Small intestine (tissue), 7 donors: ENCODE measurements around the gene TLCD3B. TPM values are rescaled to one million over a fixed set of nuclear protein-coding genes. Genes with fewer than 3 reads are reported as not detected.
A peak's percentile ranks its signal among the peaks of the same experiment; 100 is the strongest.
"Not testable (repeated sequence)": the region's sequence is repeated elsewhere in the genome, so short reads cannot be mapped to it uniquely, and the experiment has no call there.

Experiments used
- DNase-seq, 2 donors: peaks; one replicate each; pipeline versions ENCODE4 v3.0.0 to v3.0.0-alpha.2; 2013
- FAIRE-seq: peaks from 2 replicates; lab custom pipeline; 2012; peaks lifted over from hg19 to GRCh38; lab: Jason Lieb, UNC
- H3K27ac ChIP-seq, 3 donors: one replicate each; pipeline ENCODE4 v1.5.1; 2013; ENCODE audit warnings: low read length in 2 of 3, mild to moderate bottlenecking in 2 of 3, control low read depth in 1 of 3, inconsistent platforms in 1 of 3, low read depth in 1 of 3, moderate library complexity in 1 of 3
- H3K27me3 ChIP-seq, 3 donors: one replicate each; pipeline ENCODE4 v1.6.1; 2013; ENCODE audit warnings: low read length in 3 of 3, inconsistent platforms in 1 of 3; ENCODE audit not compliant: control insufficient read depth in 3 of 3, insufficient read depth in 3 of 3
- H3K36me3 ChIP-seq, 3 donors: one replicate each; pipeline ENCODE4 v1.6.1; 2013; ENCODE audit warnings: low read length in 3 of 3, inconsistent platforms in 1 of 3, low read depth in 1 of 3, mild to moderate bottlenecking in 1 of 3, moderate library complexity in 1 of 3; ENCODE audit not compliant: control insufficient read depth in 3 of 3, insufficient read depth in 2 of 3
- H3K4me1 ChIP-seq, 3 donors: one replicate each; pipeline ENCODE4 v1.6.1; 2013; ENCODE audit warnings: low read length in 2 of 3, inconsistent platforms in 1 of 3, low read depth in 1 of 3, mild to moderate bottlenecking in 1 of 3, moderate library complexity in 1 of 3; ENCODE audit not compliant: control insufficient read depth in 3 of 3, insufficient read depth in 2 of 3
- H3K4me3 ChIP-seq, 3 donors: one replicate each; pipeline ENCODE4 v1.5.1; 2013; ENCODE audit warnings: low read length in 3 of 3, control low read depth in 1 of 3, inconsistent platforms in 1 of 3, low read depth in 1 of 3, mild to moderate bottlenecking in 1 of 3, moderate library complexity in 1 of 3
- H3K9me3 ChIP-seq, 2 donors: one replicate each; pipeline ENCODE4 v1.6.1; 2013; ENCODE audit warnings: low read depth in 1 of 2, low read length in 1 of 2; ENCODE audit not compliant: control insufficient read depth in 2 of 2, insufficient read depth in 1 of 2
- WGBS, 3 donors: extraction: QIAGEN DNeasy Blood & Tissue Kit; methylation state at CpG; one replicate each; pipeline ENCODE4 v1.1.7; 2013; 5-methylcytosine and 5-hydroxymethylcytosine counted together
- polyA plus RNA-seq, 4 donors: library from polyadenylated mRNA; stranded (reverse) in 3 of 4; unstranded in 1 of 4; fragments of 200-250 nt in 3 of 4; fragments of 120-200 nt in 1 of 4; gene quantifications; one replicate each; pipeline versions ENCODE4 v1.2.1 to v1.2.3, GENCODE V29; 2013
- donor health status: healthy with polysubstance abuse.
- donor health status: control.
- donor health status: control.
- donor health status: Bipolar disorder and iron deficiency.
- donor health status: healthy.

Gene TLCD3B
- polyA plus RNA-seq, 4 donors, result 0.47 to 1.4 TPM; not detected in 2

DNA sequence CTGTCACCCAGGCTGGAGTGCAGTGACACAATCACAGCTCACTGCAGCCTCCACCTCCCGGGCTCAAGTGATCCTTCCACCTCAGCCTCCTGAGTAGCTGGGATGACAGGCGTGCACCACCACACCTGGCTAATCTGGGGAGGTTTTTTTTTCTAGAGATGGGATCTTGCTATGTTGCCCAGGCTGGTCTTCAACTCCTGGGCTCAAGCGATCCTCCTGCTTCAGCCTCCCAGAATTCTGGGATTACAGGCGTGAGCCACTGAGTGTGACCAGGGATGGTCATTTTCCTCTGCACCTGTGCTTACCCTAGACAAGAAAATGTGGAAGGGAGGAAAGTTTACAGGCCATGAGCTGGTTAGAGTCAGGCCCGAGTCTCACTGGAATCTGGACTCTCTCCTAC lies 9.6 kb upstream of the TLCD3B start:
- not testable (repeated sequence) for DNase-seq, H3K4me1 ChIP-seq, H3K36me3 ChIP-seq, H3K27ac ChIP-seq, H3K4me3 ChIP-seq, FAIRE-seq, H3K27me3 ChIP-seq, H3K9me3 ChIP-seq
- WGBS, 3 donors, result 79 to 91% (median 86%) methylated on average over 5 of the region's 5 CpGs

DNA sequence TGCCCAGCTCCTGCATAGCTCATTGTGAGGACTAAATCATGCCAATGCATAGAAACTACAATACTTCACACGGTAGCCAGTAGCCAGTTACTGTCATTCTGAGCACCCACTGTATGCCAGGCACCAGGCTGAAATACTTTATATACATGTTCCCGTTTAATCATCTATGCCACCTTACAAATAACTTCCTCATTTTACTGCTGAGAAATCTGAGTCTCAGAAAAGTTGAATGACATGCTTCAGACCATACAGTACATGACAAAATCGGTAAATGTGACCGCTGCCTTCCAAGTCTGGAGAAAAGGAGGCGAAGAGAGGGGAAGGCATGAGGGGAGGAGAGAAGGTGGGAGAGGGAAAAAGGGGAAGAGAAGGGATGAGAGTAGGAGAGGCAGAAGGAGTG lies 9.2 kb upstream of the TLCD3B start:
- FAIRE-seq (no peak), DNase-seq (no peak)
- no peaks in the 10 kb centered on the region for H3K36me3 ChIP-seq
- WGBS, 3 donors, result 61 to 67% (median 63%) methylated on average over 5 of the region's 5 CpGs
- H3K4me1 ChIP-seq, result no peaks in the 10 kb centered on the region
- no peaks in the 10 kb centered on the region for H3K9me3 ChIP-seq
- H3K27me3 ChIP-seq, result peaks cover 0 to 4% (median 2%) of the 10 kb centered on the region in 3 donors
- no peak overlapping the region for H3K27ac ChIP-seq
- H3K4me3 ChIP-seq, result no peak overlapping the region

DNA sequence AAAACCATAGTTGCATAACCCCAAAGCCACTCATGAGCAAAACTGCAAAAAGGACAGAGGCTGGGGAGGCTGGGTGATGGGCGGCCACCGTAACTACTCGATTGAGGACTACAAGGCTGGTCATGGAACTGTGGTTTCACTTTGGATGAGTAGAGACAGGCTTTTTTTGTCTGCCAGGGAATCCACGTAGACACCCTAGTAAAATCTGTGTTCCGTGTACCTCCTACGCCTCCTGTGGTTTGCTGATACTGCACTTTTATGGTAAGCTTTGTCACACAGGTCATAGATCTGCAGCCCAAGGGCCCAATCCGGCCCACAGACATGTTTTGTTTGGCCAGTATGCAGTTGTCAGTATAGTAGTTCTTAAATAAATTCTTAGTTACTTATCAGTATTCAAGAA lies 2.2 kb upstream of the TLCD3B start:
- Histone ChIP-seq H3K9me3 (no peaks in the 10 kb centered on the region), H3K27ac (no peak overlapping the region), H3K4me3 (no peak overlapping the region), H3K36me3 (no peaks in the 10 kb centered on the region), H3K4me1 (no peaks in the 10 kb centered on the region), H3K27me3 (peaks cover 7 to 55% (median 15%) of the 10 kb centered on the region in 3 donors)
- FAIRE-seq (no peak), DNase-seq (no peak)
- WGBS, 3 donors, result 57 to 68% (median 61%) methylated on average over 7 of the region's 7 CpGs

DNA sequence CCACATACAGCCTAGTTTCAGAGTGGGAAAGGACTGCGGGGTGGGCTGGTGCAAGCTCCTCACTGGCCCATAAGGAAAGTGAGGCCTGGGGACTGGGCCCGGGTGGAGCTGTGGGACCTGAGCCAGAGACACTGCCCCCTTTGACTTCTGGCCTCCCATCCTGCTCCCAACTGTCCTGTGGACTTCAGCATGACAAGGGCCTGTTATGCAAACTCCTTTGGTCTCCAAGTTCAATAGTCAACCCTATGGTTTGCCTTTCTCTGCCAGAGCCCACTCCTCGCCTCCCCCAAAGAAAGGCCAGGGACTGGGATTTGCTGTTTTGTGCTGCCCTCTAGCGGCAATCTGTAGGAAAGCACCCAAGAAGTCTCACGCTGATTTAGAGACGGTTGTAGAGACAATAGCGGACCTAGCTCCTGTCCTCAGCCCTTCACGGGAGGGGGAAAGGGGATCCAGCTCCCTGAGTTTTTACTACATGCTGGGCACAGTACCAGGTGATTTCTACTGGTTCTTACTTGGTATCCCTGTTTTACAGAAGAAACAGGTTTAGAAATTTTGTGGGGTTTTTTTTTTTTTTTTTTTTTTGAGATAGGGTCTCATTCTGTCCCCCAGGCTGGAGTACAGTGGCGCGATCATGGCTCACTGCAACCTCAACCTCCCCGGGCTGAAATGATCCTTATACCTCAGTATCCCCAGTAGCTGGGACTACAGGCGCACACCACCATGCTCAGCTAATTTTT lies 1.2 kb upstream of the TLCD3B start:
- DNase-seq (peak; percentile 59 to 66), FAIRE-seq (no peak)
- Histone ChIP-seq H3K27ac (no peak overlapping the region), H3K4me3 (no peak overlapping the region), H3K9me3 (no peaks in the 10 kb centered on the region), H3K4me1 (no peaks in the 10 kb centered on the region), H3K36me3 (no peaks in the 10 kb centered on the region), H3K27me3 (peaks cover 7 to 65% (median 15%) of the 10 kb centered on the region in 3 donors)
- 24 to 29% (median 24%) methylated on average over 12 of the region's 12 CpGs for WGBS, 3 donors

DNA sequence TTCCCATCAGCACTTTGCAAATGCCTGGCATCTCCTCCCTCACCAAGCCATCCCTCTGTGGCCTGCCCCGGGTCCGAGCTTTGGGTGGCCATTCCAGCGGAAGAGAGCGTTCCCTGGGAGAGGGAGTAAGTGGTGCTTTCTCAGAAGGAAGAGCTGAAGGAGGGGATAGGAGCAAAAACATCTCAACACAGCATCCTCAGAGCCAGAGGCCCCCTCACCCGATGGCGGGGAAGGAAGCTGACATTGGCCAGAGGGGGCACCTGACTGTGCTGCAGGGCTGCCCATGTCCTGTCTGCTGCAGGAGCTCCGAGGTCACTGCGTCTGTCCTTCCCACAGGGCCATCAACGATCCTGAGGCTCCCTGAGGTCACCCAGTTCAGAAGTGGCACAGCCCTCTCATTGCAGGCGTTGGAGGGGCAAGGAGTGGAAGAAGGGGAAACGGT lies 427 bp upstream of the TLCD3B start:
- H3K4me1 ChIP-seq, result no peaks in the 10 kb centered on the region
- H3K27me3 ChIP-seq, result peaks cover 7 to 72% (median 17%) of the 10 kb centered on the region in 3 donors
- FAIRE-seq, result no peak
- 18 to 26% (median 20%) methylated on average over 10 to 11 of the region's 11 CpGs for WGBS, 3 donors
- no peak for DNase-seq
- no peak overlapping the region for H3K4me3 ChIP-seq
- H3K27ac ChIP-seq, result no peak overlapping the region
- no peaks in the 10 kb centered on the region for H3K36me3 ChIP-seq
- no peaks in the 10 kb centered on the region for H3K9me3 ChIP-seq

DNA sequence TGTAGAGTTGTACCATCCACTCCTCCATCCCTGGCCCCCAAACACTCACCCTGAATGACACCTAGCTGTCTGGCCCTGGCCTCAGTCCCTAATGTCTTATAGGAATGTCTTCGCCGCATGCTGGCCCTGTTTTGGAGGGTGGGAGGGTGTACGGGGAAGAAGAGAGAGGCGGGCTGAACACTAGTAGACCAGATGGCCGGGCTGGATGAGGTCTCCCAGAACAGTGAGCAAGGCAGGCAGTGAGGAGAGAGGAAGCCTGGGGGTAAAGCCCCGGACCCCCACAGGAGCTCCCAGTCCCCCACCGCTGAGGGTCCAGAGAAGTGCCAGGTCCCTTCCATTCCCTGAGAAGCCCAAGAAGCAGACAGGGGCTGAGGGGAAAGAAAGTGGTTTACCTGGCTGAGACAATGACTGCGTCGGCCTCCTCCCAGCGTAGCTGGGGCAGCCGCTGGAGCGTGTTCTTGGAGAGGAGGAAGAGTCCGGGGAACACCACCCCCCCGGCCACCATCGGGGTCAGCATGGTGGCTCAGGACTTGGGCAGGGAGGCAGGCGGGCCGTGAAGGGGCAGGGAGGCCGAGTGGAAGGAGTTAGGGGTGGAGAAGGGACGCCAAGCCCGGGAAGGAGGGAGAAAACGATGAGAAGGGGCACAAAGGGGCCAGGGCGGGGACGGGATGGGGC lies 923 bp downstream of the TLCD3B start:
- Histone ChIP-seq H3K27me3 (peaks cover 10 to 73% (median 15%) of the 10 kb centered on the region in 3 donors), H3K9me3 (no peaks in the 10 kb centered on the region), H3K4me3 (no peak overlapping the region), H3K27ac (no peak overlapping the region), H3K4me1 (no peaks in the 10 kb centered on the region), H3K36me3 (no peaks in the 10 kb centered on the region)
- FAIRE-seq, result no peak
- DNase-seq, result no peak
- 18 to 20% (median 19%) methylated on average over 23 of the region's 23 CpGs for WGBS, 3 donors

DNA sequence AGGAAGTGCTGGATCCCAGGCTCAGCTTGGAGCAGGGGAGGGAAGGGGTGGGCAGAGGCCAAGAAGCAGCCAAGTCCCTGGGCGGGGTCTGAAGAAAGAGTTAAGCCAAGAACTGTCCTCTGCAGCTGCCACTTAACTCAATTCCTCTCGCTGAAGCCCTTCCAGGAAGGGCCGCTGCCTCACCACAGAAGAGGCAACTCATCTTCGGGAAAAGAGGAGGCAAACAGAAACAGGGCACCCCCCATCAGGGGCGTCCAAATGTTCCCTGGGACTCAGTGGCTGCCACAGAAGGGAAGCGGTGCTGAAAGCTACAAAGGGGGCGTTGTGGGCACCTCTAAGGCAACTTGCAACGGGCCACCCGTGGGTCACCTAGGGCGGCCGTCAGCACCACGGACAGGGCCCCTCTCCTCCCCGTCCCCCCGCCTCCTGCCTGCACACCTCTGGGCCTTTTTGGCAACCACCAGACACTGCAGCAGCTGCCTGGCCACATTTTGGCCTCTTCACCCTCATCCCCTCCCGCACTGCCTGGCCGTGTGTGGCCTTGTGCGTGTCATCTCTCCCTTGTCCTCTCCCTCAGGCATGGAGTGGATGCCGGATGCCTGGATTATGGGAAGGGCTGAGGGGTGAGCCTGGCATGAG lies 2.5 kb downstream of the TLCD3B start:
- DNase-seq (peak in 1 of 2 donors; percentile 30), FAIRE-seq (no peak)
- Histone ChIP-seq H3K4me3 (no peak overlapping the region), H3K9me3 (no peaks in the 10 kb centered on the region), H3K36me3 (no peaks in the 10 kb centered on the region), H3K4me1 (no peaks in the 10 kb centered on the region), H3K27ac (no peak overlapping the region), H3K27me3 (peaks cover 10 to 78% (median 14%) of the 10 kb centered on the region in 3 donors)
- WGBS, 3 donors, result 12 to 18% (median 13%) methylated on average over 16 to 18 of the region's 18 CpGs

- Histone ChIP-seq H3K27me3 (peaks cover 10 to 74% (median 14%) of the 10 kb centered on the region in 3 donors), H3K4me1 (no peaks in the 10 kb centered on the region), H3K36me3 (no peaks in the 10 kb centered on the region), H3K4me3 (no peak overlapping the region), H3K9me3 (no peaks in the 10 kb centered on the region), H3K27ac (no peak overlapping the region)
- 40 to 49% (median 43%) methylated on average over 12 to 13 of the region's 13 CpGs for WGBS, 3 donors
- DNase-seq, result no peak
- FAIRE-seq, result no peak
Measured at GRCh38 chr16:30027588-30028437, 3.3 kb downstream of the TLCD3B start.
